HG03175 (cell line): Measurements from ENCODE around the gene LRP3.

Source experiments
- ATAC-seq: cut with Tn5 transposase; IDR thresholded peaks from one replicate; pipeline ENCODE4 v1.9.1; 2021; ENCODE audit warnings: mild to moderate bottlenecking, moderate library complexity; ENCODE audit not compliant: unreplicated experiment

LRP3 gene

DNA sequence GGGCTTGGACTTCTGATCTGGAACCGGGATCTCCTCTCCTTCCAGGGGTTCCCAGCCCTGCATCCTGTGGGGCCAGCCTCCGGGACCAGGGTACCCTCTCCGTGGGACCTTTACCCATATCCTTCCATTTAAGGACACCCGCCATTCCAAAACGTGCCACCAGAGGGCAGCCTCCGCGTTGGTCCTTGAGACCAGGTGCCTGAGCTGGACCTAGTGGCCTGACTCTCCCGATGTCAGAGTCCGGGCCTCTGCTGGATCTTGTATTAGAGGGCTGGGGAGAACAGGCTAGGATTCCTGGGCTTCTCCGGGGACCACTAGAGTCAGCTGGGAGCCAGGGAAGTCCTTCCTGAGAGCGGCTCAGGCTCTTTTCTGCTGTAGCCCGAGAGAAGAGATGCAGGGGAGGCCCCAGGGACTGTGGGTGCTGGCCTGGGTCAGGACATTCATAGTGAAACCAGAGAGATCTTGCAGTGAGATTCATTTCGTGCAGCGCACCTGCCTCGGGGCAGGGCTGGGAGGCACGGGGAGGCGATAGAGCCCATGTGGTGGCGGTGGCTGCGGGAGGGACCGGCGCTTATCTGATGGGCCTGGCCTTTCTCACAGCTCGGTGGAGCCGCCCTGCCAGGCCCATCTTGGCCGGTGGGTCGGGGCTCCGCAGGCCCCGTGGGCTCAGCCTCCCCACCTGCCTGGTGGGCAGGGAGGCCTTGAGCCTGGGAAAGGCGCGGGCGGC, 41.3 kb downstream of the LRP3 start:
- ATAC-seq, result peak; percentile 93

DNA sequence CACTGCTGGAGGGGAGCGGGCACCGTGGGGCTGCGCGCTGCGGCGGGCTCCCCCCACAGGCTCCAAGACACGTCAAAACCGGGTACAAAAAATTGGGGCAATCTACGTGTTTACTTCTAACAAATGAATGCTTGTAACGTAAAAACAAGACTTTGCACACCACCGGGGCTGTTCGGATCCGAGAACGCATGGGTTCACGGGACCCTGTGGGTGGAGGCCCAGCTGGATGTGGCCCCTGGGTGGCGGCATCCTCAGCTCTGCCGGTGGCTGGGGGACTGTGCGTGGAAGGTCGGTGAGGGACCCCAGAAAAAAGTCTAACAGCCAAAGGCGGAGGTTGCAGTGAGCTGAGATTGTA, 41.8 kb downstream of the LRP3 start:
- no peak for ATAC-seq

DNA sequence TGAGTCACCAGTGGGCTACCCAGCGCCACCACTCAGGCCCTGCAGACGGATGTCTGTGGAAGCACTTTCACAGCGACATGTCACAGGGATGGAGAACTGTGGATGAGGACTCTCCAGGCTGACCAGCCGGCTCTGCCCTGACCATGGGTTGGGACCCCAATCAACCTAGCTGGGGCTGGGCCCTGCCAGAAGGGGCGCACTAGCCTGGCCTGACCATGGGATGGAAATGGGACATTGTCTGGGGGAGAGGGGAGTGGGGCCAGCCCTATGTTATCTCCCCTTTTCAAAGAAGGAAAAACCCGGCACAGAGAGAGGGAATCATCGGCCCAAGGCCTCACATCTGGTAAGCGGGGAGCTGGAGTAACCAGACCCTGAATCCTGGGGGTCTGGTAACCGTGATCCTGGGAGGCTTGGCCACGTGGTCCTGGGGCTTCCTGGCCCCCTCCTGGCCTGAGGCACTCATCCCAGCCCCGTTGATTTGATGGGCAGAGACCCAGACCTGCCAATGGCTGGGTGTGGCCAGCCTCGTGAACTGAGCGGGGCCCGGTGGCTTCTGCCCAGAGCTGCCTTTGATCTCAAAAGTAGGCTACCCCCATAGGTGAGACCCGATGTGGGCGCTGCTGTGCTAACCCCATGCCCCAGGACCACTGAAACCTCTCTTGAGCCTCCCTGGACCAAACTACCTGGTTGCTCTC, 42.7 kb downstream of the LRP3 start:
- no peak for ATAC-seq

DNA sequence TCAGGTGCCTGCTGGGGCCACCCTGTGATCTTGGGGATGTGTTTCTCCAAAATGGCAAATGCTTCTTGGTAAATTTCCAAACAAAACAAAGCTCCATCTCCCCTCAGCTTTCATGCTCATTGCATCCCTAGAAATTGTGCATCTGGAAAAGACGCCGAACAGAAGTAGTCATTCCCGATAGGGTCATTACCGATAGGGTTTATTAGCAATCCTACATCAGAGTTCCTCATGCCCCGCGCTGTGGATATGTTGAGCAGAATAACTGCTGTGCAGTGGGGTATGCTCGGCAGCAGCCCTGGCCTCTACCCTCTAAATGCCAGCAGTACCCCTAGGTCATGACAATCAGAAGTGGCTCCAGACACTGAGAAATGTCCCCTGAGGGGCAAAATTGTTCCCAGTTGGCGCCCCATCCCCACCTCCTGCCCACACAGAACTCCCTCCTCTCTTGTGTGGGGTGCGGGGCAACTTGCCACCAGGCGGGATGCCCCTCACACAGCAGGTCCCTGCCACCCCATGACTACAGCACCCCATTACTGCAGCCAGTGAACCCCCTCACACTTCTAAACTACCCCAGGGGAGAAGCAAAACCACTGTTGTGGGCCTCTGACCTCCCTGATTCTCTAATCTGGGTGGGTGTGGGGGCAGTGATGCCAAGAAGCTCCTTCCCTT, 44.5 kb downstream of the LRP3 start:
- no peak for ATAC-seq

DNA sequence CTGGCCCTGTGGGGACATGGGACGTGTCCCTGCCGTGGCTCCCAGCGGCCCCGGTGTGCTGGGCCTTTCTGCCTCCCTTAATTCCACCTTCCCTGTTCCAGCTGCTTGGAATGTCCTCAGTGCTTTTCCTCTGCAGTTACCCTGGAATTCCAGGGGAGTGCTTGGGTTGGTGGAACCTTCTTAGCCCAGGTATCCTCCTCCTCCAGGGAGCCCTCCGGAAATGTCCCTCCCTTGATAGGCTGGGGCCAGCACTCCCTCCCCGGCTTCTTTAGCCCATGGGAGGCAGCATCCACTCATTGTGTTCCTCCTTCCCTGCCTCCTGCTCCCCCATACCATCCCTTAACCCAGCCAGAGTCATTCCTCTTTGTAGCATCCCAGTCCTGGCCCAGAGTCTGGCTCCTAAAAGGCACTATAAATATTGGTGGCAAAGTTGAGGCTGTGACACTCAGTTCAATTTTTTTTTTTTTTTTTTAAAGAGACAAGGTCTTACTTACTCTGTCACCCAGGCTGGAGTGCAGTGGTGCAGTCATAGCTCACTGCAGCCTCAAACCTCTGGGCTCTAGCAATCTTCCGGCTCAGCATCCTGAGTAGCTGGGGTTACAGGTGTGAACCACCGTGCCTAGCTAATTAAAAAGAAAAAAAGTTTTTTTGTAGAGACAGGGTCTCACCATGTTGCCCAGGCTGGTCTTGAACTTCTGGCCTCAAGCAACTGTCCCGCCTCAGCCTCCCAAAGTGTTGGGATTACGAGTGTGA, 45.3 kb downstream of the LRP3 start:
- ATAC-seq, result no peak

DNA sequence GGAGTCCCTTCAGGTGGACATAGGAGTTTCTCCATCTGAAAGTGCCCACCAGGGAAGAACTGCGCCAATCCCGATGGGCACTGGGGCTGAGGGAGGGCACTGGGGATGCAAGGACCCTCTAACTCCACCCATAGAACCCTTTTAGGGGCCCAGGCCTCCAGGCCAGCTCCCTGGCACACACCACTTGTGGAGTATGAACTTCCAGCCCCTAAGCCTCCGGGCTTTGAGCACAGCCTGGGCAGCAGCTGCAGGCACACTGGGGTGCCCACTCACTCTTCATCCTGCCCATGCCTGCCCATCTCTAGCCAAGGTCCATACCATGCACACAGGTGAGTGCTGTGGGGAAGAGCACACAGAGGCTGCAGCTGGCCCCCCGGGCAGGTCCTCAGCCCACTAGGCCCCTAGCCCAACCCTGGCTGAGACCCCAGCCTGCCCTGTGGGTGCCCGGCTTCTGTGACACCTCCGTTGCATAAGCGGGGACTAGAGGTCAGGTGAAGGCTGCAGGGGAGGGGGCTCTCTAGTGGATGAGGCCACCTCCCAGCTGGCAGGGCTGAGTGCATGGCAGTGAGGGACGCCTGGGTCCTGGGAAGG, 46.1 kb downstream of the LRP3 start:
- no peak for ATAC-seq

DNA sequence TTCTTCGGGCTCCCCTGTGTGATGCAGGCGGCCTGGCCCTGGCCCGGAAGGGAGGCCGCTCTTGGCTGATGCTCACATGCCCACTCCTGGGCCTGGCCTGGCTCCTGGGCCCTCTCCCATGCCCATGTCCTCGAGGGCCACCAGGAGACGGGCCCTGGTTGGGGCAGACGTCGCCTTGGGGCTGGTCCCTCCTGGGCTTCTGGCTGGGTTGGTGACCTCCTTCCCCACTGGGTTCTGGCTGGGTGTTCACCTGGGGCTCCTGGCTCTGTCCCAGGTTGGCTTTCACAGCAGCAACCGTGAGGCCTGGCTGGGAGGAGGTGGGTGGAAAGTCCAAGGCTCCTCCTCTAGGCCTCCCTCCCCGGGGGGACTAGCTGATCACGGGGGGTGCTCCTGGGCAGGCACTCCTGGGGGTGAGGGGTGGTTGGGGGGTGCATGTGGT, 47.0 kb downstream of the LRP3 start:
- no peak for ATAC-seq

DNA sequence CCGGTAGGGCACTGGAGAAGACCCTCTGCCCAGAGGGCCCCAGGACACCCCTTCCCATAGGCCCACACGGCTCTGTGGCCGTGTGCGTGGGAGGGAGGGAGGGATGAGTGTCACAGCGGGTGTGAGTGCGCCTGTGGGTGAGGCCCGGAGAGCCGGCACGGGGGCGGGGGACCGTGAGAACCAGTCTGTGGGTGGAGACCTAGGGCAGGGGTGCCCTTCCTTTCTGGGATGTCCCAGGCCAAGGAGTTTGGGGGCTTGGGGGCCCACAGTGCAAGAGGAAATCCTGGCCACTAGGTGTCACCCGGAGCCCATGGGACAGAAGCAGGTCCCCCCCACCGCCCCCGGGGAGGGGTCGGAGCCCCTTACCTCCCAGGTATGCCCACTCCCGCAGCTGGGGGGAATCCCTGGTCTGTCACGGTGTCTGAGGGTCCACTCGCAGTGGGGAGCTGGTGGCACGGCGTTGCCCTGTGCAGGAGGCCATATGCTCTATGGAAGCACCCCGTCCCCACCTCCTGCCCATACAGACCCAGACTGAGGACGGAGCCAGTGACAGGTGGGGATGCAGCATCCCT, 47.5 kb downstream of the LRP3 start:
- no peak for ATAC-seq

DNA sequence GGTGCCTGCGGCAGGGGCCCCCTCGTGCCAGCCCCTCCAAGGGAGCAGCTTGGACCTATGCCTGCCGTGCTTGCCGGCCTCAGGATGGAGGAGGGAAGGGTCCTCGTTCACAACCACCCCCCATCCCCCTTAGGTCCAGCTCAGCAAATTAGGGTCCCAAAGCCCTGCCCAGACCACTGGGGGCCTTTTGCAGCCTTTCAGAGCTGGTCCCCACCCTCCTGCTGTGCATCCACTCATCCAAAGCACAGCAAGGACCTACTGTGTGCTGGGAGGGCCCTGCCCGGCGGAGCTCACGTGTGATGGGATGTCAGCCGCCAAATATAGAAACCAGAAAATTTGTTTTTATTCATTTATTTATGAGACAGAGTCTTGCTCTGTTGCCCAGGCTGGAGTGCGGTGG, 48.0 kb downstream of the LRP3 start:
- ATAC-seq, result no peak

DNA sequence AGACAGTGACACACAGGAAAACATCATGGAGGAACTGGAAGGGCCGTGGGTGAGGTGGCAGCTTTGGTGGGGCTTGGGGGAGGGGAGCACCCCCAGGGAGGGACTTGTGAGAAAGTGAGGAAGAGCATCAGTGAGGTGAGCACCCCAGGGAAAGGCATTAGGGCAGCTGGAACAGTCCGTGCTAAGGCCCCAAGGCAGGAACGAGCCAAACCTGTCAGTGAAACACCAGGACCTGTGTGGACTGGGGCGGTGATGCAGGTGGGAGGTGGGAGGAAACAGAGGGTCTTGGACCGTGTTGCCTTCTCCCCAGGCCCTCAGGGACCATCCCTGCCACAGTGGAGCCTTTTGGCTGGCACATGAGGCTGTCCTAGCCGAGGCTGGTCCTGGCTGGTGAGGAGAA, 48.8 kb downstream of the LRP3 start:
- no peak for ATAC-seq

DNA sequence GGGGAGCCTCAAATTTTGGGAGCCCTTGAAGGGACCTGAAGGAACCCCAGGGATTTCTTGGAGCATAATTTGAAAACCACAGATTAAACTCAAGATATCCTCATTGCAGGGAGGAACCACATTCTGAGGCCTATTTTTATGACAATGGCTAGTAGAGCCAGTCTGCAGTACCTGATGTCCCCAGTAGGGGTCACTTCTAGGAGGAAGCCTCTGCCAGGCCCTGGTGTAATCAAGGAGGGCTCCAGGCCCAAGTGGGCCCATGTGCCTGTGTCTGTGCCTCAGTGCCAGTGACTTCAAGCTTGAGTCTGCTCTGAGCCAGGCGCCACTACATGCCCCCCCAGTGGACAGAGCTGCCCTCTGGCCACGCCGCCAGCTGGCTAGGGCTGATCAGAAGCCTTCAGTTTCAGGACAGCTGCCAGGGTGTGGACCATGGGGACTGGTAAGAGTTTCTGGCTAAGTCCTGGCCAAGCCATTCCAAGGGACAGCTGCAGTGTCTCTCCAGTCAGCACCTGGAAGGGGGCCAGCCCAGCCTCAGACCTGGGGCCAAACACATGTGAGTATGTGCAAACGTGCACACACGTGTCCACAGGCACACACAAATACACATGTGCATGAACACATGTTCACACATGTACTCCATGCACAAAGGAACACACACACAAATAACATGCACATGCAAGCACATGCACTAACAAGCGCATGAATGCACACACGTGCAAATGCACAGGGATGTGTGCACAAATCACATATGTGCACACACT, 52.0 kb downstream of the LRP3 start:
- no peak for ATAC-seq

DNA sequence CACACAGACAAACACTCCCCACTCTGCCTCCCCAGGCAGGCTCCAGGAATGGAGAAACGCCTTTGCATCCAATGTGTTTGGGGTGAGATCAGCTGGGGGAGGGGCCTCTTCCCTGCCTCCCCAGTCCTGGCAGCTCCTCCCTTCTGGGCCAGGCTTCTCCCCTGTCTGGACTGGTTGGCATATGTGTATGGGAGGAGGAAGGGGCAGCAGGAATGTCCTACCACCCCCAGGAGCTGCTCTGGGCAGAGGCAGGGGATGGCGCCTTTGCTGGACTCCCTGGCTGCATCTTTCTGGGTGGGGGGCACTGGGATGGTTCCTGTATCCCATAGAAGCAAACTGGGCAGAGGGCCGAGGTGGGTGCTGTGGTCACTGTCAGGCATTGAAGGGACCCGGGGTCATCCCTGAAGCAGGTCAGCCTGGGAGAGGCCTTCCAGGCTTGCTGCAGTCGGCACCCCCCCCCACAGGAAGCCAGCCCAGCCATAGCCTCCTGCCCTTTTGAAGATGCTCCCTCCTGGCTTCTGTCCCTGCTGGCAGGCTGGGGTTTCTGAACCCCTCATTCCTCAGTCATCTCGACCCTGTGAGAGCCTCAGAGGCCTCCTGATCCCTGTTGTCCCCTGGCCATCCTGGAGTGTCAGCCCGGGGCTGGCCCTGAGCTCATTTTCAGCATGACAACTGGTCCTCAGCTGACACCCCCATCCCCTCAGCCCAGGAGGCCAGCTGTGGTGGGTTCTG, 52.7 kb downstream of the LRP3 start:
- ATAC-seq, result no peak

DNA sequence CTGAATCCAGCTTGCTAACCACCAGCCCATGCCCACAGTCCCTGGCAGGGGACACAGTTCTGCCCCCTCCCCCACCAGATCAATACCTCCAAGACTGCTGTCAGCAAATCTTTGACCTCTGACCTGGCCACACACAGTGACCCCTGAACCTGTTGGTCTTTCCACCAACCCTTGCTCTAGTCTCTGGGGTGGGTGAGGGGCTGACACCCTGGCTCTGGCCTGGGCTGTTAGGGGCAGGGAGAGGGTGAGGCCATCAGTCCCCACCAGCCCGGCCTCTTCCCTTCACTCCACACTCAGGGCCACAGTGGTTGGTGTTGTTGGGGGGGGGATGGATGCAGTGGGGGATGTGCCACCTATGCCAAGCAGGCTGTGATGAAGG, 53.3 kb downstream of the LRP3 start:
- no peak for ATAC-seq

DNA sequence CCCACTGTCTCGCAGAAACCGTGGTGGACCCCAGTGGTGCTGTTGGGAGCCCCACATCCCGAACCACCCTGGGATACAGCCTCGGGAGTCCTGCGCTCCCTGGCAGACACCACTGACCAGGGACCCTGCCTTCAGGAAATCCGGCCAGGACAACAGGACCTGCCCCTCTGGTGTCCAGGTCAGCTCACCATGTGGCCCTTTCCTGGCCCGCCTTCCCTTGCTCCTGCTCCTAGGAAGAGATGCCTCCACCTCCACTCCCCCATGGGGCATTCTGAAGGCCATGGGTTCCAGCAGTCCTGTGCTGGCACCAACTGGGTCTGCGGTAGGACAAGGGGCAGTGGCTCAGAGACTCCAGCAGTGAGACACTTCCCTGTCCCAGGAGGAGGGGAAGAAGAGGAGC, 54.0 kb downstream of the LRP3 start:
- ATAC-seq, result no peak

DNA sequence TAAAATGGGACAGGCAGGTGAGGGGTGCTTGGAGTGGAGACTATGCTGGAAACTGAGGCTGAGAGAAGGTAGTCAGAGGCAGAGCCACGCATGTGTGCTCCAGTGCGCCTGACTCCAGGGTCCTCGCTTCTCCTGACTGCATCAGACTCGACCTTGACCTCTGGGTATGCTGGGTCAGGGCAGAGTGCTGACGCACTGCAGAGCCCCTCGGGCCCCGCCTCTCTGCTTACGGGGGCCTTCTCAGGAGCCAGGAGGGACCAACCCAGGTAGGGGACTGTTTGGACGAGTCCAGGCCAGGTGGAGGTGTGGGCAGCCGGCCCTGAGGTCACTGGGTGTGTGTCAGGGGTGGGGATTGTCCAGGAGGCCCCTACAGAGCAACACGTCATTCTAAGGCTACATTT, 54.4 kb downstream of the LRP3 start:
- no peak for ATAC-seq

DNA sequence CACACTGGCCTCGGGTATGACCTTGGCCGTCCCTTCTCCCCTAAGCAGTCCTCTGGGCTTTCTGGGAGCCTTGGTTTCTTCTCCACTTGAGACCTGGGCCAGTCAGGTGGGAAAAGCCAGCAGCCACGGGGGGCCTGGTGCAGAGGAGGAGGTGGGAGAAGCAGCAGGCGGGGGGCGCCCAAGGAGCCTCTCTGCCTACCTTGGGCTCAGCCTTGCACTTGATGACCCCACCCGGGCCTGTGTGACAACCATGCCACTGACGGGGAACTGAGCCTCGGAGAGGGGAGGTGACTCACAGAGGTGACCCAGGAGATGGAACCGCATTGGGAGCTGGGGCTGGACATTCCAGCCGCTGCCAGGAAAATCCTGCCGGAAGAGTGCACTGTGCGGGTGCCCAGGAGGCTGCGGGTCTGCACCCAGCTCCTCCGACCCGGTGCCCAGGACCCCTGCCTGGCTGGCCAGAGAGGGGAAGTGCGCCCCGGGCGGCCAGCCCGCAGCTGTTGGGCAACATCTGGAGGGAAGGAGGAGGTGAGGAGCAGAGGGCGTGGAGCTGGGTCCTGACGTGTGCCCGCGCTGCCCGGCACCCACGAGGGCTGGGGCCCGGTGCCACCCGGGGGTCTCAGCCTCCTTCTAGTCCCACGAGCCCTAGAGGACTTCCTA, 55.0 kb downstream of the LRP3 start:
- no peak for ATAC-seq

DNA sequence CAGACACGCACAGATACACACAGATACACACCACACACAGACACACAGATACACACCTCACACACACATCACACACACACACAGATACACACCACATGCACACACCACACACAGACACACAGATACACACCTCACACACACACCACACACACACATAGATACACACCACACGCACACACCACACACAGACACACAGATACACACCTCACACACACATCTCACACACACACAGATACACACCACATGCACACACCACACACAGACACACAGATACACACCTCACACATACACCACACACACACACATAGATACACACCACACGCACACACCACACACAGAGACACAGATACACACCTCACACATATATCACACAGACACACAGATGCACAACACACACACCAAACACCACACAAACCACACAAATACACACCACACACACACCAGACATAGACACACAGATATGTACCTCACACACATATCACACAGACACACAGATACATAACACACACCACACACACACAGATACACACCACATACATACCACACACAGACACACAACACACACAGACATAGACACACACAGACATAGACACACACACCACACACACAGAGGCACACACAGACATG, 55.7 kb downstream of the LRP3 start:
- no peak for ATAC-seq

DNA sequence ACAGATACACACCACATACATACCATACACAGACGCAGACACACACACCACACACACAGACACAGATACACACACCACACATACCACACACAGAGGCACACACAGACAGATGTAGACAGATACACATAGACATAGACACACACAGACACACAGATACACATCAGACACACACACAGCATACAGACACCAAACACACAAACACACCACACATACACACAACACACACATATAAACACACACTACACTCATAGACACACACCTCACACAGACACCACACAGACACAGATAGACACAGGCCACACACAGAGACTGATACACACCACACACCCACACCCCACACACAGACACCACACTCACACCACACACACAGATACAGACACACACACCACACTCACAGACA, 56.4 kb downstream of the LRP3 start:
- no peak for ATAC-seq
